NCI-H82 treated with DMSO at 0.1 percent for 48 hours (cell line): ENCODE measurements around the gene TRERF1.

Experiments
- DNase-seq: peaks from one replicate; lab custom pipeline; 2025; ENCODE audit not compliant: unreplicated experiment; lab: John Stamatoyannopoulos, UW

The TRERF1 gene

GRCh38 chr6:42424906-42425474, 26.7 kb downstream of the TRERF1 start:
- DNase-seq, result no peak

GRCh38 chr6:42423244-42423643, 28.5 kb downstream of the TRERF1 start:
- DNase-seq, result no peak

- no peak for DNase-seq
Measured at GRCh38 chr6:42420741-42421140, 31.0 kb downstream of the TRERF1 start.

GRCh38 chr6:42419490-42420280, 32.0 kb downstream of the TRERF1 start:
- DNase-seq, result no peak

- DNase-seq, result no peak
Measured at GRCh38 chr6:42418724-42419123, 33.0 kb downstream of the TRERF1 start.

GRCh38 chr6:42417641-42418112, 34.0 kb downstream of the TRERF1 start:
- DNase-seq, result no peak

GRCh38 chr6:42411406-42411805, 40.3 kb downstream of the TRERF1 start:
- no peak for DNase-seq

- no peak for DNase-seq
Measured at GRCh38 chr6:42410861-42411260, 40.9 kb downstream of the TRERF1 start.

- no peak for DNase-seq
Measured at GRCh38 chr6:42409581-42409980, 42.1 kb downstream of the TRERF1 start.

GRCh38 chr6:42407379-42407778, 44.3 kb downstream of the TRERF1 start:
- DNase-seq, result no peak

GRCh38 chr6:42406306-42407280, 45.1 kb downstream of the TRERF1 start:
- DNase-seq, result no peak

- no peak for DNase-seq
Measured at GRCh38 chr6:42405021-42405420, 46.7 kb downstream of the TRERF1 start.

GRCh38 chr6:42404484-42404883, 47.2 kb downstream of the TRERF1 start:
- no peak for DNase-seq

GRCh38 chr6:42403831-42404230, 47.9 kb downstream of the TRERF1 start:
- no peak for DNase-seq

- no peak for DNase-seq
Measured at GRCh38 chr6:42403421-42403820, 48.3 kb downstream of the TRERF1 start.

GRCh38 chr6:42402184-42402583, 49.5 kb downstream of the TRERF1 start:
- DNase-seq, result no peak

- DNase-seq, result no peak
Measured at GRCh38 chr6:42401613-42401951, 50.1 kb downstream of the TRERF1 start.

GRCh38 chr6:42400886-42401612, 50.7 kb downstream of the TRERF1 start:
- DNase-seq, result no peak

GRCh38 chr6:42400061-42400760, 51.5 kb downstream of the TRERF1 start:
- DNase-seq, result no peak

- no peak for DNase-seq
Measured at GRCh38 chr6:42396720-42397119, 55.0 kb downstream of the TRERF1 start.
